K562 (cell line): ENCODE measurements around the gene GREB1.

ENCODE experiments used
- CREBBP ChIP-seq: IDR thresholded peaks from one replicate; pipeline ENCODE4 v1.6.1; 2012; ENCODE audit warnings: low read depth, mild to moderate bottlenecking, control low read depth, inconsistent platforms, low read length
- POLR2AphosphoS5 ChIP-seq: IDR thresholded peaks from 2 replicates; pipeline ENCODE4 v1.6.1; 2011; ENCODE audit warnings: mild to moderate bottlenecking, low read depth, low read length, moderate library complexity; ENCODE audit not compliant: control insufficient read depth, insufficient read depth
- ZNF644 ChIP-seq: fragments of 200-800 bp; sonication (Bioruptor generic); IDR thresholded peaks from 2 replicates; pipeline ENCODE4 v1.6.1; 2016; ENCODE audit warnings: low read depth, missing genetic modification characterization, missing compliant biosample characterization
- TF ChIP-seq, protein P1 (sequence below), 2 experiments: IDR thresholded peaks in 1 of 2; conservative IDR thresholded peaks in 1 of 2; 2 replicates each; pipeline ENCODE4 v1.6.1; 2016; ENCODE audit warnings: low read depth in 2 of 2, mild to moderate bottlenecking in 1 of 2, missing compliant biosample characterization in 1 of 2, missing genetic modification characterization in 1 of 2, moderate library complexity in 1 of 2
- TF ChIP-seq, protein P2 (sequence below), 3 experiments: IDR thresholded peaks in 2 of 3; conservative IDR thresholded peaks in 1 of 3; 2 replicates each; pipeline ENCODE4 v1.5.1; 2011 to 2012; ENCODE audit warnings: low read length in 3 of 3, mild to moderate bottlenecking in 3 of 3, control low read depth in 2 of 3, improper control_type of control experiment in 1 of 3, inconsistent platforms in 1 of 3, low read depth in 1 of 3, mixed read lengths in 1 of 3, moderate library complexity in 1 of 3; ENCODE audit not compliant: insufficient read depth in 2 of 3
- TF ChIP-seq, protein P3 (sequence below): sonication (generic); formaldehyde crosslinking; IDR thresholded peaks from 2 replicates; pipeline ENCODE4 v1.9.0; 2022; ENCODE audit warnings: mild to moderate bottlenecking, missing genetic modification reagents

DNA sequence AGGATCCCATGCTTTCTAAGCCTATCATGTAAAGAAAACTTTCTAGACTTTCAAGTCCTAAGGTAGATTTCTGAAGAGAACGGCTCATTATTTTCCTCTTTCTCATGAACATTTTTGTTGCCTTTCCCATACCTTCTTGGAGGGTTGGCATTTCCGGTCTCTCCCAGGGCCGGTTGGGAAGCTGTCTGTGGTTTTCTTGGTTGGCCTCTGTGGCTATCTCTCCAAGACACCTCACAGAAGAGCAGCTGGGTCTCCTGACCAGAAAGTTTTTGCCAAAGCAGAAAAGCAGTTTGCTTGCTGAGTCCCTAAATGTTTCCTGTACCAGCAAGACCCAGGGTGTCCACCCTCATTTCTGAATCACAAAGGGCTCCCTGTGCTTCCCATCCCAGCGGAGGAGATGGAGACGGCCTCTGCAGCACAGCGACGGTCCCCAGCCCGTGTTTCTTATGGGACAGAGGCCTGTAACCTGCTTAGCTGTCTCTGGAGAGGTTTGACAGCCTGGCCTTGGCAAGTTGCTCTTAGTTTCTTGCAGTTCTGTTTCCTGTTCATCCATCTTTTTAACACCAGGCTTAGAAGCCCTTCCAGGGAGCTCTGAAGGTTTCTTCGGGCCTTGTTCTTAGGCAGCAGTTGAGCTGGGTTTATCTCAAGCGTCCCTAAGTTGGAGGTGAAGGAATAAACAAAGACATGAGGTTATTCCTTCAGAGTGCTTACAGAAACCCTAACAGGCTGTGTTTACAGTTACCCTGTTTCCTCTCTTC is 39.8 kb downstream of the GREB1 start:
- TF ChIP-seq POLR2AphosphoS5 = no peak
- TF ChIP-seq ZNF644 (tag) = no peak
- TF ChIP-seq, protein P1, sequence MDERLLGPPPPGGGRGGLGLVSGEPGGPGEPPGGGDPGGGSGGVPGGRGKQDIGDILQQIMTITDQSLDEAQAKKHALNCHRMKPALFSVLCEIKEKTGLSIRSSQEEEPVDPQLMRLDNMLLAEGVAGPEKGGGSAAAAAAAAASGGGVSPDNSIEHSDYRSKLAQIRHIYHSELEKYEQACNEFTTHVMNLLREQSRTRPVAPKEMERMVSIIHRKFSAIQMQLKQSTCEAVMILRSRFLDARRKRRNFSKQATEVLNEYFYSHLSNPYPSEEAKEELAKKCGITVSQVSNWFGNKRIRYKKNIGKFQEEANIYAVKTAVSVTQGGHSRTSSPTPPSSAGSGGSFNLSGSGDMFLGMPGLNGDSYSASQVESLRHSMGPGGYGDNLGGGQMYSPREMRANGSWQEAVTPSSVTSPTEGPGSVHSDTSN (CRISPR knock-in tag; IDR thresholded peaks at IDR 0.05; ENCODE audit: low read depth) = no peak
- TF ChIP-seq, protein P1 (tag; conservative IDR thresholded peaks at IDR 0.05; ENCODE audit: low read depth) = no peak
- TF ChIP-seq, protein P2, sequence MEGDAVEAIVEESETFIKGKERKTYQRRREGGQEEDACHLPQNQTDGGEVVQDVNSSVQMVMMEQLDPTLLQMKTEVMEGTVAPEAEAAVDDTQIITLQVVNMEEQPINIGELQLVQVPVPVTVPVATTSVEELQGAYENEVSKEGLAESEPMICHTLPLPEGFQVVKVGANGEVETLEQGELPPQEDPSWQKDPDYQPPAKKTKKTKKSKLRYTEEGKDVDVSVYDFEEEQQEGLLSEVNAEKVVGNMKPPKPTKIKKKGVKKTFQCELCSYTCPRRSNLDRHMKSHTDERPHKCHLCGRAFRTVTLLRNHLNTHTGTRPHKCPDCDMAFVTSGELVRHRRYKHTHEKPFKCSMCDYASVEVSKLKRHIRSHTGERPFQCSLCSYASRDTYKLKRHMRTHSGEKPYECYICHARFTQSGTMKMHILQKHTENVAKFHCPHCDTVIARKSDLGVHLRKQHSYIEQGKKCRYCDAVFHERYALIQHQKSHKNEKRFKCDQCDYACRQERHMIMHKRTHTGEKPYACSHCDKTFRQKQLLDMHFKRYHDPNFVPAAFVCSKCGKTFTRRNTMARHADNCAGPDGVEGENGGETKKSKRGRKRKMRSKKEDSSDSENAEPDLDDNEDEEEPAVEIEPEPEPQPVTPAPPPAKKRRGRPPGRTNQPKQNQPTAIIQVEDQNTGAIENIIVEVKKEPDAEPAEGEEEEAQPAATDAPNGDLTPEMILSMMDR (IDR thresholded peaks at IDR 0.05 in 2 of 3, conservative IDR thresholded peaks at IDR 0.05 in 1 of 3; ENCODE audit: insufficient read depth in 2 of 3, low read depth in 1 of 3, low read length in 3 of 3) = no peak
- TF ChIP-seq, protein P3, sequence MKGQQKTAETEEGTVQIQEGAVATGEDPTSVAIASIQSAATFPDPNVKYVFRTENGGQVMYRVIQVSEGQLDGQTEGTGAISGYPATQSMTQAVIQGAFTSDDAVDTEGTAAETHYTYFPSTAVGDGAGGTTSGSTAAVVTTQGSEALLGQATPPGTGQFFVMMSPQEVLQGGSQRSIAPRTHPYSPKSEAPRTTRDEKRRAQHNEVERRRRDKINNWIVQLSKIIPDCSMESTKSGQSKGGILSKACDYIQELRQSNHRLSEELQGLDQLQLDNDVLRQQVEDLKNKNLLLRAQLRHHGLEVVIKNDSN (CRISPR knock-in tag) = no peak
- no peak for TF ChIP-seq CREBBP
